ENCODE data around the gene HUNK. TPM values are rescaled to one million over a fixed set of nuclear protein-coding genes. Genes with fewer than 3 reads are reported as not detected.

HUNK gene
- total RNA-seq, 1 donor from 2014 or later = 29.1 TPM

GRCh38 chr21:32007456-32007855 is 134.6 kb downstream of the HUNK start:
- TF ChIP-seq CTCF (conservative IDR thresholded peaks at IDR 0.05) = no peak
- Mint-ChIP-seq H3K4me1 (peaks cover 6% of the 10 kb centered on the region), H3K36me3 (ENCODE audit: low read depth) (peaks cover 30% of the 10 kb centered on the region), H3K4me3 (no peak overlapping the region), H3K9me3 (peaks cover 14% of the 10 kb centered on the region), H3K27me3 (ENCODE audit: low read depth) (no peaks in the 10 kb centered on the region), H3K27ac (ENCODE audit: unreplicated experiment) (no peak overlapping the region)
- DNase-seq (ENCODE audit: low read depth, low spot score) = no peak

- no peak for TF ChIP-seq CTCF (conservative IDR thresholded peaks at IDR 0.05)
- no peak for DNase-seq (ENCODE audit: low read depth, low spot score)
- H3K4me1 Mint-ChIP-seq = peaks cover 6% of the 10 kb centered on the region
- H3K27ac Mint-ChIP-seq (ENCODE audit: unreplicated experiment) = no peak overlapping the region
- H3K36me3 Mint-ChIP-seq (ENCODE audit: low read depth) = peaks cover 24% of the 10 kb centered on the region
- peaks cover 14% of the 10 kb centered on the region for H3K9me3 Mint-ChIP-seq
- H3K4me3 Mint-ChIP-seq = no peak overlapping the region
- H3K27me3 Mint-ChIP-seq (ENCODE audit: low read depth) = no peaks in the 10 kb centered on the region
Measured at GRCh38 chr21:32008714-32009113, 135.9 kb downstream of the HUNK start.

DNA sequence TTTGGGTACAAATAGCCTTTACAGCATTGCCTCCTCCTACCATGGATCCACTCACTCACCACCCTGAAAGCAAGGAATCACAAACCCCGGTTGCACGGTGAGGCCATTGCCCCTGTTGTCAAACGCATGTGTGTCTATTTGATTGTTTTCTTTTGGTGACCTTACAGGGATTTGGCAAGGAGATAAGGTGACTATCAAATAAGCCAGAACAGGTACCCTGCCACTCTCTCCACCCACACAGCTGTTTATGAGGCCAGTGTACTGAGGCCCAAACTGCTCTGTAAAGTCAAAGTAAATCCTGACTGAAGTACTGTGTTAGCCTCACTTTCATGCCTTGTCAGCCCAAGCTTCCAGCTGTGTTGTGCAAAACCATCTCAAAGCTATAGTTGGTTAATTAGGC is 136.4 kb downstream of the HUNK start:
- H3K4me3 Mint-ChIP-seq = no peak overlapping the region
- H3K27me3 Mint-ChIP-seq (ENCODE audit: low read depth) = no peaks in the 10 kb centered on the region
- DNase-seq (ENCODE audit: low read depth, low spot score) = no peak
- H3K9me3 Mint-ChIP-seq = peaks cover 17% of the 10 kb centered on the region
- H3K4me1 Mint-ChIP-seq = peaks cover 6% of the 10 kb centered on the region
- no peak for TF ChIP-seq CTCF (conservative IDR thresholded peaks at IDR 0.05)
- H3K36me3 Mint-ChIP-seq (ENCODE audit: low read depth) = peaks cover 22% of the 10 kb centered on the region
- no peak overlapping the region for H3K27ac Mint-ChIP-seq (ENCODE audit: unreplicated experiment)

- Mint-ChIP-seq H3K4me1 (peaks cover 8% of the 10 kb centered on the region), H3K27me3 (ENCODE audit: low read depth) (no peaks in the 10 kb centered on the region), H3K27ac (ENCODE audit: unreplicated experiment) (no peak overlapping the region), H3K36me3 (ENCODE audit: low read depth) (peaks cover 5% of the 10 kb centered on the region), H3K9me3 (peaks cover 6% of the 10 kb centered on the region), H3K4me3 (no peak overlapping the region)
- no peak for DNase-seq (ENCODE audit: low read depth, low spot score)
- TF ChIP-seq CTCF (conservative IDR thresholded peaks at IDR 0.05) = no peak
Measured at GRCh38 chr21:32015461-32016139, 142.8 kb downstream of the HUNK start.

DNA sequence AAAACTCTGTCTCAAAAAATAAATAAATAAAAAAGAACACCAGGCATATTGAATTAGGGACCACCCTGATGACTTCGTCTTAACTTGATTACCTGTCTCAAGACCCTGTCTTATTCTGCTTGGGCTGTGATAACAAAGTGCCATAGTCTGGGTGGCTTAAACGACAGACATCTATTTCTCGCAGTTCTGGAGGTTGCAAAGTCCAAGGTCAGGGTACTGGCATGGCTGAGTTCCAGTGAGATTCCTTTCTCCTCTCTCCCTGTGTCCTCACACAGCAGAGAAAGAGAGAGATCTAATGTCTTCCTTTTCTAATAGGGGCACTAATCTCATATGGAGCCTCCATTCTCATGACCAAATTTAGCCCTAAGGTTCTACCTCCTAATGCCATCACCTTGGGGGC is 145.6 kb downstream of the HUNK start:
- TF ChIP-seq CTCF (conservative IDR thresholded peaks at IDR 0.05) = no peak
- H3K36me3 Mint-ChIP-seq (ENCODE audit: low read depth) = peaks cover 1% of the 10 kb centered on the region

More for the DNA sequence above, 145.6 kb downstream of the HUNK start:
- Mint-ChIP-seq H3K4me1 (peaks cover 13% of the 10 kb centered on the region), H3K9me3 (peaks cover 3% of the 10 kb centered on the region), H3K27ac (ENCODE audit: unreplicated experiment) (no peak overlapping the region), H3K4me3 (no peak overlapping the region), H3K27me3 (ENCODE audit: low read depth) (no peaks in the 10 kb centered on the region)
- no peak for DNase-seq (ENCODE audit: low read depth, low spot score)
